ENCODE measurements around the gene GLS.

The GLS gene

GRCh38 chr2:190996947-190997346, 116.3 kb downstream of the GLS start:
- no peak overlapping the region for H3K9ac ChIP-seq (ENCODE audit: low read depth, low read length)
- 91% methylated on average over 5 of the region's 5 CpGs for WGBS
- H3K36me3 ChIP-seq (ENCODE audit: insufficient read depth, low read length), result peaks cover 94% of the 10 kb centered on the region

GRCh38 chr2:190997526-190998113, 117.0 kb downstream of the GLS start:
- H3K27ac ChIP-seq (ENCODE audit: low read depth, low read length), result no peak overlapping the region
- 97% methylated on average over 8 of the region's 8 CpGs for WGBS
- peaks cover 94% of the 10 kb centered on the region for H3K36me3 ChIP-seq (ENCODE audit: insufficient read depth, low read length)
- H3K9me3 ChIP-seq (ENCODE audit: insufficient read depth, low read depth, low read length), result no peaks in the 10 kb centered on the region
- H3K4me3 ChIP-seq (ENCODE audit: low read length), result no peak overlapping the region
- H3K27me3 ChIP-seq (ENCODE audit: insufficient read depth, low read length), result no peaks in the 10 kb centered on the region
- H3K9ac ChIP-seq (ENCODE audit: low read depth, low read length), result no peak overlapping the region
- no peaks in the 10 kb centered on the region for H3K4me1 ChIP-seq (ENCODE audit: insufficient read depth, low read length)

More at GRCh38 chr2:190996947-190997346, 116.3 kb downstream of the GLS start:
- Histone ChIP-seq H3K27ac (ENCODE audit: low read depth, low read length) (no peak overlapping the region), H3K4me3 (ENCODE audit: low read length) (no peak overlapping the region), H3K4me1 (ENCODE audit: insufficient read depth, low read length) (no peaks in the 10 kb centered on the region), H3K27me3 (ENCODE audit: insufficient read depth, low read length) (no peaks in the 10 kb centered on the region), H3K9me3 (ENCODE audit: insufficient read depth, low read depth, low read length) (no peaks in the 10 kb centered on the region)

- no peak overlapping the region for H3K4me3 ChIP-seq (ENCODE audit: low read length)
- peaks cover 97% of the 10 kb centered on the region for H3K36me3 ChIP-seq (ENCODE audit: insufficient read depth, low read length)
- H3K9me3 ChIP-seq (ENCODE audit: insufficient read depth, low read depth, low read length), result no peaks in the 10 kb centered on the region
- no peak overlapping the region for H3K9ac ChIP-seq (ENCODE audit: low read depth, low read length)
- no peaks in the 10 kb centered on the region for H3K27me3 ChIP-seq (ENCODE audit: insufficient read depth, low read length)
- no peak overlapping the region for H3K27ac ChIP-seq (ENCODE audit: low read depth, low read length)
- 96% methylated on average over 7 of the region's 7 CpGs for WGBS
- H3K4me1 ChIP-seq (ENCODE audit: insufficient read depth, low read length), result no peaks in the 10 kb centered on the region
Observed at GRCh38 chr2:190999058-190999457, 118.4 kb downstream of the GLS start.

- H3K27me3 ChIP-seq (ENCODE audit: insufficient read depth, low read length), result no peaks in the 10 kb centered on the region
- H3K36me3 ChIP-seq (ENCODE audit: insufficient read depth, low read length), result peaks cover 99% of the 10 kb centered on the region
- no peaks in the 10 kb centered on the region for H3K9me3 ChIP-seq (ENCODE audit: insufficient read depth, low read depth, low read length)
- no peaks in the 10 kb centered on the region for H3K4me1 ChIP-seq (ENCODE audit: insufficient read depth, low read length)
- 96% methylated on average over 6 of the region's 9 CpGs for WGBS
- no peak overlapping the region for H3K9ac ChIP-seq (ENCODE audit: low read depth, low read length)
- H3K4me3 ChIP-seq (ENCODE audit: low read length), result no peak overlapping the region
- H3K27ac ChIP-seq (ENCODE audit: low read depth, low read length), result no peak overlapping the region
Observed at GRCh38 chr2:190999949-191000665, 119.5 kb downstream of the GLS start.

- Histone ChIP-seq H3K36me3 (ENCODE audit: insufficient read depth, low read length) (peaks cover 99% of the 10 kb centered on the region), H3K27me3 (ENCODE audit: insufficient read depth, low read length) (no peaks in the 10 kb centered on the region), H3K4me3 (ENCODE audit: low read length) (no peak overlapping the region), H3K4me1 (ENCODE audit: insufficient read depth, low read length) (no peaks in the 10 kb centered on the region), H3K9ac (ENCODE audit: low read depth, low read length) (no peak overlapping the region), H3K27ac (ENCODE audit: low read depth, low read length) (no peak overlapping the region), H3K9me3 (ENCODE audit: insufficient read depth, low read depth, low read length) (no peaks in the 10 kb centered on the region)
- 91% methylated on average over 2 of the region's 2 CpGs for WGBS
Observed at GRCh38 chr2:191001032-191001431, 120.4 kb downstream of the GLS start.

GRCh38 chr2:191001624-191002023, 121.0 kb downstream of the GLS start:
- Histone ChIP-seq H3K27me3 (ENCODE audit: insufficient read depth, low read length) (no peaks in the 10 kb centered on the region), H3K4me3 (ENCODE audit: low read length) (no peak overlapping the region), H3K4me1 (ENCODE audit: insufficient read depth, low read length) (no peaks in the 10 kb centered on the region), H3K9ac (ENCODE audit: low read depth, low read length) (no peak overlapping the region), H3K9me3 (ENCODE audit: insufficient read depth, low read depth, low read length) (no peaks in the 10 kb centered on the region), H3K27ac (ENCODE audit: low read depth, low read length) (no peak overlapping the region), H3K36me3 (ENCODE audit: insufficient read depth, low read length) (peaks cover 99% of the 10 kb centered on the region)
- WGBS, result 94% methylated on average over 1 of the region's 3 CpGs

GRCh38 chr2:191003405-191004309, 123.0 kb downstream of the GLS start:
- H3K27me3 ChIP-seq (ENCODE audit: insufficient read depth, low read length), result no peaks in the 10 kb centered on the region
- WGBS, result 95% methylated on average over 6 of the region's 6 CpGs
- no peak overlapping the region for H3K27ac ChIP-seq (ENCODE audit: low read depth, low read length)
- H3K9me3 ChIP-seq (ENCODE audit: insufficient read depth, low read depth, low read length), result no peaks in the 10 kb centered on the region
- no peaks in the 10 kb centered on the region for H3K4me1 ChIP-seq (ENCODE audit: insufficient read depth, low read length)
- peaks cover 100% of the 10 kb centered on the region for H3K36me3 ChIP-seq (ENCODE audit: insufficient read depth, low read length)
- no peak overlapping the region for H3K9ac ChIP-seq (ENCODE audit: low read depth, low read length)
- no peak overlapping the region for H3K4me3 ChIP-seq (ENCODE audit: low read length)

- 93% methylated on average over 3 of the region's 3 CpGs for WGBS
- Histone ChIP-seq H3K27ac (ENCODE audit: low read depth, low read length) (no peak overlapping the region), H3K27me3 (ENCODE audit: insufficient read depth, low read length) (no peaks in the 10 kb centered on the region), H3K9ac (ENCODE audit: low read depth, low read length) (no peak overlapping the region), H3K4me3 (ENCODE audit: low read length) (no peak overlapping the region), H3K9me3 (ENCODE audit: insufficient read depth, low read depth, low read length) (no peaks in the 10 kb centered on the region), H3K36me3 (ENCODE audit: insufficient read depth, low read length) (peaks cover 90% of the 10 kb centered on the region), H3K4me1 (ENCODE audit: insufficient read depth, low read length) (no peaks in the 10 kb centered on the region)
Observed at GRCh38 chr2:191006297-191006696, 125.7 kb downstream of the GLS start.

- Histone ChIP-seq H3K4me1 (ENCODE audit: insufficient read depth, low read length) (no peaks in the 10 kb centered on the region), H3K27me3 (ENCODE audit: insufficient read depth, low read length) (no peaks in the 10 kb centered on the region), H3K36me3 (ENCODE audit: insufficient read depth, low read length) (peaks cover 85% of the 10 kb centered on the region), H3K27ac (ENCODE audit: low read depth, low read length) (no peak overlapping the region), H3K4me3 (ENCODE audit: low read length) (no peak overlapping the region), H3K9me3 (ENCODE audit: insufficient read depth, low read depth, low read length) (no peaks in the 10 kb centered on the region), H3K9ac (ENCODE audit: low read depth, low read length) (no peak overlapping the region)
- 92% methylated on average over 3 of the region's 4 CpGs for WGBS
Observed at GRCh38 chr2:191006997-191007783, 126.6 kb downstream of the GLS start.

- peaks cover 74% of the 10 kb centered on the region for H3K36me3 ChIP-seq (ENCODE audit: insufficient read depth, low read length)
Observed at GRCh38 chr2:191008286-191008685, 127.7 kb downstream of the GLS start.

More at GRCh38 chr2:191008286-191008685, 127.7 kb downstream of the GLS start:
- Histone ChIP-seq H3K9ac (ENCODE audit: low read depth, low read length) (no peak overlapping the region), H3K4me3 (ENCODE audit: low read length) (no peak overlapping the region), H3K27ac (ENCODE audit: low read depth, low read length) (no peak overlapping the region), H3K9me3 (ENCODE audit: insufficient read depth, low read depth, low read length) (no peaks in the 10 kb centered on the region), H3K4me1 (ENCODE audit: insufficient read depth, low read length) (peaks cover 4% of the 10 kb centered on the region; the same call in 1 of the 2 replicates), H3K27me3 (ENCODE audit: insufficient read depth, low read length) (no peaks in the 10 kb centered on the region)
